Liver (tissue), 9 donors: ENCODE results near the gene BFSP1. TPM values are rescaled to one million over a fixed set of nuclear protein-coding genes. Genes with fewer than 3 reads are reported as not detected.

ENCODE experiments used
- DNase-seq: peaks from one replicate; pipeline ENCODE4 v3.0.0-alpha.2; 2017; ENCODE audit warnings: low spot score
- H3K27ac ChIP-seq, 2 donors: one replicate each; pipeline ENCODE4 v1.7.0; 2013; ENCODE audit warnings: inconsistent platforms in 2 of 2, low read length in 2 of 2, control low read depth in 1 of 2, low read depth in 1 of 2, mild to moderate bottlenecking in 1 of 2
- H3K27me3 ChIP-seq, 4 donors: one replicate each; pipeline versions ENCODE4 v1.6.1 to v1.7.0; 2013; ENCODE audit warnings: low read length in 3 of 4, inconsistent platforms in 1 of 4, mild to moderate bottlenecking in 1 of 4, moderate library complexity in 1 of 4; ENCODE audit not compliant: control insufficient read depth in 4 of 4, insufficient read depth in 4 of 4
- H3K36me3 ChIP-seq, 4 donors: one replicate each; pipeline versions ENCODE4 v1.6.1 to v1.7.0; 2013; ENCODE audit warnings: low read length in 3 of 4, mild to moderate bottlenecking in 3 of 4, low read depth in 1 of 4, moderate library complexity in 1 of 4; ENCODE audit not compliant: control insufficient read depth in 4 of 4, insufficient read depth in 3 of 4
- H3K4me1 ChIP-seq, 4 donors: one replicate each; pipeline versions ENCODE4 v1.6.1 to v1.7.0; 2013; ENCODE audit warnings: low read length in 3 of 4, mild to moderate bottlenecking in 3 of 4, moderate library complexity in 1 of 4; ENCODE audit not compliant: control insufficient read depth in 4 of 4, insufficient read depth in 4 of 4
- H3K4me3 ChIP-seq, 3 donors: one replicate each; pipeline versions ENCODE4 v1.6.1 to v1.7.0; 2013; ENCODE audit warnings: low read length in 3 of 3, control low read depth in 1 of 3, low read depth in 1 of 3, mild to moderate bottlenecking in 1 of 3
- H3K9ac ChIP-seq, 2 donors: one replicate each; pipeline ENCODE4 v1.7.0; 2013; ENCODE audit warnings: low read length in 2 of 2, mild to moderate bottlenecking in 2 of 2, moderate library complexity in 2 of 2, control low read depth in 1 of 2, low read depth in 1 of 2
- H3K9me3 ChIP-seq, 4 donors: one replicate each; pipeline versions ENCODE4 v1.6.1 to v1.7.0; 2013; ENCODE audit warnings: low read length in 3 of 4; ENCODE audit not compliant: control insufficient read depth in 4 of 4
- EGR1 ChIP-seq, 2 donors: IDR thresholded peaks; 2 replicates each; pipeline ENCODE4 v1.6.1; 2016 to 2018; ENCODE audit warnings: antibody characterized with exemption in 2 of 2, low read depth in 2 of 2
- FOXA1 ChIP-seq: IDR thresholded peaks from 2 replicates; pipeline ENCODE4 v1.6.1; 2016; ENCODE audit warnings: antibody characterized with exemption
- FOXA2 ChIP-seq: IDR thresholded peaks from 2 replicates; pipeline ENCODE4 v1.6.1; 2016; ENCODE audit warnings: antibody characterized with exemption
- HNF4G ChIP-seq: IDR thresholded peaks from 2 replicates; pipeline ENCODE4 v1.6.1; 2016; ENCODE audit warnings: antibody characterized with exemption
- JUND ChIP-seq, 2 donors: IDR thresholded peaks; 2 replicates each; pipeline ENCODE4 v1.6.1; 2016; ENCODE audit warnings: antibody characterized with exemption in 2 of 2
- MAX ChIP-seq: IDR thresholded peaks from 2 replicates; pipeline ENCODE4 v1.6.1; 2016; ENCODE audit warnings: antibody characterized with exemption
- NR2F2 ChIP-seq: IDR thresholded peaks from 2 replicates; pipeline ENCODE4 v1.6.1; 2016; ENCODE audit warnings: antibody characterized with exemption
- RAD21 ChIP-seq, 2 donors: IDR thresholded peaks; 2 replicates each; pipeline ENCODE4 v1.6.1; 2016; ENCODE audit warnings: antibody characterized with exemption in 2 of 2, mild to moderate bottlenecking in 2 of 2
- RXRA ChIP-seq, 2 donors: IDR thresholded peaks; 2 replicates each; pipeline ENCODE4 v1.6.1; 2017 to 2018; ENCODE audit warnings: antibody characterized with exemption in 2 of 2, mild to moderate bottlenecking in 1 of 2
- SP1 ChIP-seq: IDR thresholded peaks from 2 replicates; pipeline ENCODE4 v1.6.1; 2018; ENCODE audit warnings: antibody characterized with exemption, mild to moderate bottlenecking
- TAF1 ChIP-seq: conservative IDR thresholded peaks from 2 replicates; pipeline ENCODE4 v1.6.1; 2016; ENCODE audit warnings: antibody characterized with exemption, mild to moderate bottlenecking
- YY1 ChIP-seq: IDR thresholded peaks from 2 replicates; pipeline ENCODE4 v1.6.1; 2016; ENCODE audit warnings: antibody characterized with exemption, mild to moderate bottlenecking
- WGBS: extraction: QIAGEN DNeasy Blood & Tissue Kit; methylation state at CpG from one replicate; pipeline ENCODE4 v1.1.7; 2013; 5-methylcytosine and 5-hydroxymethylcytosine counted together
- polyA plus RNA-seq, 2 donors: library from polyadenylated mRNA; stranded (reverse) in 1 of 2; unstranded in 1 of 2; fragments of 200-250 nt in 1 of 2; fragments of >200 nt in 1 of 2; fragmentation: Nextera tagmentation in 1 of 2; extraction: Ambion mirVana in 1 of 2; gene quantifications; one replicate each; pipeline versions ENCODE4 v1.2.1 to v1.2.3, GENCODE V29; 2013 to 2015
- total RNA-seq, 2 donors: library from RNA; depleted of rRNA; stranded (reverse); fragments of >200 nt; gene quantifications; one replicate each; pipeline ENCODE4 v1.2.3, GENCODE V29; 2014
- TF ChIP-seq, protein P1 (sequence below): IDR thresholded peaks from 2 replicates; pipeline ENCODE4 v1.6.1; 2016; ENCODE audit warnings: antibody characterized with exemption
- TF ChIP-seq, protein P2 (sequence below): IDR thresholded peaks from 2 replicates; pipeline ENCODE4 v1.6.1; 2016; ENCODE audit warnings: antibody characterized with exemption, mild to moderate bottlenecking
- donor health status: healthy.
- donor health status: healthy.
- donor health status: healthy.
- donor health status: healthy.
- donor health status: healthy.

The BFSP1 gene
- total and polyA plus RNA-seq, 4 donors: 0.14 to 0.28 (median 0.21) TPM

- DNase-seq: peak; percentile 10
- TF ChIP-seq MAX (no peak), RAD21 (IDR thresholded peaks at IDR 0.05) (no peak)
- Histone ChIP-seq H3K4me3 (no peak overlapping the region), H3K4me1 (peaks cover 0 to 12% (median 5%) of the 10 kb centered on the region in 4 donors), H3K27me3 (no peaks in the 10 kb centered on the region), H3K36me3 (no peaks in the 10 kb centered on the region), H3K27ac (no peak overlapping the region), H3K9me3 (no peaks in the 10 kb centered on the region), H3K9ac (no peak overlapping the region)
- WGBS: 82% methylated on average over 4 of the region's 4 CpGs
Measured at GRCh38 chr20:17502105-17502504, 29.1 kb downstream of the BFSP1 start.

DNA sequence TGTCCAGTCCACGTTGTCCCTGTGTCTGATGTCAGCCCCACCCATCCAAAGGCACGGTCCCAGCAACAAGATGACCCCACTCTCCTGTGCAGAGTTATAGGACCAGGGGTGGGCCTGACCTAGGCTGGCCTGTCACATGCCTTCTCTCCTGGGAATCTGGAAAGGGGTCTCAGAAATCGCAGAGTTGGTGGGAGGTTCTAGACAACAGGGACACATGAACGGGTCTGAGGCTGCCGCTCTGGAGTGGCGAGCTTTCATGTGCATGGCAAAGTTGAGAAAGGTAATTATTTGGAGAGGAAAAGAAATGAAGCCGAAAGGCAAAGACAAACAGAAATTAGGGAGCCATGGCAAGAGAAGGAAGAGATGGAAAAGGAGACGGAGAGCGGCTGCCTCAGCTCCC, 29.5 kb downstream of the BFSP1 start:
- TF ChIP-seq FOXA1: no peak
- no peak for TF ChIP-seq EGR1 (IDR thresholded peaks at IDR 0.05; ENCODE audit: low read depth in 2 of 2)
- TF ChIP-seq RXRA (IDR thresholded peaks at IDR 0.05): no peak
- no peak for TF ChIP-seq FOXA2
- TF ChIP-seq MAX: no peak
- TF ChIP-seq TAF1: no peak
- TF ChIP-seq, protein P1, sequence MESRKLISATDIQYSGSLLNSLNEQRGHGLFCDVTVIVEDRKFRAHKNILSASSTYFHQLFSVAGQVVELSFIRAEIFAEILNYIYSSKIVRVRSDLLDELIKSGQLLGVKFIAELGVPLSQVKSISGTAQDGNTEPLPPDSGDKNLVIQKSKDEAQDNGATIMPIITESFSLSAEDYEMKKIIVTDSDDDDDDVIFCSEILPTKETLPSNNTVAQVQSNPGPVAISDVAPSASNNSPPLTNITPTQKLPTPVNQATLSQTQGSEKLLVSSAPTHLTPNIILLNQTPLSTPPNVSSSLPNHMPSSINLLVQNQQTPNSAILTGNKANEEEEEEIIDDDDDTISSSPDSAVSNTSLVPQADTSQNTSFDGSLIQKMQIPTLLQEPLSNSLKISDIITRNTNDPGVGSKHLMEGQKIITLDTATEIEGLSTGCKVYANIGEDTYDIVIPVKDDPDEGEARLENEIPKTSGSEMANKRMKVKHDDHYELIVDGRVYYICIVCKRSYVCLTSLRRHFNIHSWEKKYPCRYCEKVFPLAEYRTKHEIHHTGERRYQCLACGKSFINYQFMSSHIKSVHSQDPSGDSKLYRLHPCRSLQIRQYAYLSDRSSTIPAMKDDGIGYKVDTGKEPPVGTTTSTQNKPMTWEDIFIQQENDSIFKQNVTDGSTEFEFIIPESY: no peak
- no peak for TF ChIP-seq YY1
- TF ChIP-seq SP1: no peak
- TF ChIP-seq JUND (IDR thresholded peaks at IDR 0.05): no peak
- TF ChIP-seq NR2F2: no peak
- TF ChIP-seq RAD21 (IDR thresholded peaks at IDR 0.05): no peak
- Histone ChIP-seq H3K4me3 (no peak overlapping the region), H3K9me3 (no peaks in the 10 kb centered on the region), H3K9ac (no peak overlapping the region), H3K27me3 (no peaks in the 10 kb centered on the region), H3K36me3 (no peaks in the 10 kb centered on the region), H3K27ac (no peak overlapping the region), H3K4me1 (peaks cover 0 to 12% (median 5%) of the 10 kb centered on the region in 4 donors)
- 84% methylated on average over 9 of the region's 9 CpGs for WGBS
- DNase-seq: peak; percentile 8

DNA sequence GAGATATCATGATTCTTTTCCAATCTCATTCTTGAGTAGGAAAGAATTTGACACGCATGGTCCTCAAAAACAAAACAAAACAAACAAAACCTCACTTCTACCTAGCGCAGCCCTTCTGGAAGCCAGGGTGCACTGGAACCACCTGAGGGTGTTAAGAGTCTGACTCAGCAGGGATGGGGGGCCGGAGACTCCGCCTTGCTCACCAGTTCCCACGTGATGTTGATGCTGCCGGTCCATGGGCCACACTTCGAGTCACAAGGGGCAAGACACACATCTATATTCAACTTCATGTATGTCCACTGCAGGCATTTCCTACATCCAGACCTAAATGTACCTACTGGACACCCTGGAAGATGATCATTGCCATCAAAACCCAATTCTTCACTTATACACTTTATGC, 30.4 kb downstream of the BFSP1 start:
- 88% methylated on average over 7 of the region's 7 CpGs for WGBS
- DNase-seq: no peak
- H3K36me3 ChIP-seq: no peaks in the 10 kb centered on the region

More for the DNA sequence above, 30.4 kb downstream of the BFSP1 start:
- no peak for TF ChIP-seq FOXA1
- no peak for TF ChIP-seq NR2F2
- TF ChIP-seq MAX: no peak
- no peak for TF ChIP-seq HNF4G
- TF ChIP-seq, protein P2, sequence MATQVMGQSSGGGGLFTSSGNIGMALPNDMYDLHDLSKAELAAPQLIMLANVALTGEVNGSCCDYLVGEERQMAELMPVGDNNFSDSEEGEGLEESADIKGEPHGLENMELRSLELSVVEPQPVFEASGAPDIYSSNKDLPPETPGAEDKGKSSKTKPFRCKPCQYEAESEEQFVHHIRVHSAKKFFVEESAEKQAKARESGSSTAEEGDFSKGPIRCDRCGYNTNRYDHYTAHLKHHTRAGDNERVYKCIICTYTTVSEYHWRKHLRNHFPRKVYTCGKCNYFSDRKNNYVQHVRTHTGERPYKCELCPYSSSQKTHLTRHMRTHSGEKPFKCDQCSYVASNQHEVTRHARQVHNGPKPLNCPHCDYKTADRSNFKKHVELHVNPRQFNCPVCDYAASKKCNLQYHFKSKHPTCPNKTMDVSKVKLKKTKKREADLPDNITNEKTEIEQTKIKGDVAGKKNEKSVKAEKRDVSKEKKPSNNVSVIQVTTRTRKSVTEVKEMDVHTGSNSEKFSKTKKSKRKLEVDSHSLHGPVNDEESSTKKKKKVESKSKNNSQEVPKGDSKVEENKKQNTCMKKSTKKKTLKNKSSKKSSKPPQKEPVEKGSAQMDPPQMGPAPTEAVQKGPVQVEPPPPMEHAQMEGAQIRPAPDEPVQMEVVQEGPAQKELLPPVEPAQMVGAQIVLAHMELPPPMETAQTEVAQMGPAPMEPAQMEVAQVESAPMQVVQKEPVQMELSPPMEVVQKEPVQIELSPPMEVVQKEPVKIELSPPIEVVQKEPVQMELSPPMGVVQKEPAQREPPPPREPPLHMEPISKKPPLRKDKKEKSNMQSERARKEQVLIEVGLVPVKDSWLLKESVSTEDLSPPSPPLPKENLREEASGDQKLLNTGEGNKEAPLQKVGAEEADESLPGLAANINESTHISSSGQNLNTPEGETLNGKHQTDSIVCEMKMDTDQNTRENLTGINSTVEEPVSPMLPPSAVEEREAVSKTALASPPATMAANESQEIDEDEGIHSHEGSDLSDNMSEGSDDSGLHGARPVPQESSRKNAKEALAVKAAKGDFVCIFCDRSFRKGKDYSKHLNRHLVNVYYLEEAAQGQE: no peak
- TF ChIP-seq SP1: no peak
- no peaks in the 10 kb centered on the region for H3K27me3 ChIP-seq
- H3K4me1 ChIP-seq: peaks cover 0 to 12% (median 5%) of the 10 kb centered on the region in 4 donors
- no peak overlapping the region for H3K27ac ChIP-seq
- no peaks in the 10 kb centered on the region for H3K9me3 ChIP-seq
- no peak overlapping the region for H3K9ac ChIP-seq
- no peak overlapping the region for H3K4me3 ChIP-seq
